22Rv1 (cell line): Measurements from ENCODE around the gene TMEM232.
A peak's percentile ranks its signal among the peaks of the same experiment; 100 is the strongest.
"Not testable (repeated sequence)": the region's sequence is repeated elsewhere in the genome, so short reads cannot be mapped to it uniquely, and the experiment has no call there.

Source experiments
- H3K27ac ChIP-seq: fragments of 450-650 bp; 2 replicates; pipeline ENCODE4 v1.5.1; 2017
- CTCF ChIP-seq: fragments of 450-650 bp; IDR thresholded peaks from 2 replicates; pipeline ENCODE4 v1.5.1; 2017; ENCODE audit warnings: mild to moderate bottlenecking
- ZFX ChIP-seq: fragments of 450-650 bp; IDR thresholded peaks from 2 replicates; pipeline ENCODE4 v1.6.1; 2017; ENCODE audit warnings: antibody characterized with exemption, borderline replicate concordance

The TMEM232 gene

DNA sequence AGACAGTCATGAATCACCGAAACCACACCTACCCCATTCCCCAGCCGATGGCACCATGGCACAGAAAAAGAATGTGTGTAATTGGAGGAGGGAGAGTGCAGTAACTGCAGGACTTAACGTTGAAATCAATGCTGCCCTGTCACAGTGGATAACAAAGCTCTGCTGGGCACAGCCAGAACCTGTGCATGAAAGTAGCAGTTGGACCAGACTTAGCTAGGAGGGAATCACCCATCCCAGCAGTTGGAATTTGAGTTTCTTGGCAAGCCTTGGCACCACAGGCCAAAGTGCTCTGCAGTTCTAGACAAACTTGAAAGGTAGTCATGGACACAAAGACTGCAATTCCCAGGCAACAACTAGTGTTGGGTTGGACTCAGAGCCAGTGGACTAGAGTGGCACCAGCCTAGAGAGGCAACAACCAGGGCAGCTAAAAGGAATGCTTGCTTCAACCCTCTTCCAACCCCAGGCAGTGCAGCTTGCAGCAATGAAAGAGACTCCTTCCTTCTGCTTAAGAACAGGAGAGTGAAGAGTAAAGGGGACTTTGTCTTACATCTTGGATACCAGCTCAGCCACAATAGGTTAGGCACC lies 19.1 kb downstream of the TMEM232 start:
- TF ChIP-seq CTCF (no peak), ZFX (no peak)

DNA sequence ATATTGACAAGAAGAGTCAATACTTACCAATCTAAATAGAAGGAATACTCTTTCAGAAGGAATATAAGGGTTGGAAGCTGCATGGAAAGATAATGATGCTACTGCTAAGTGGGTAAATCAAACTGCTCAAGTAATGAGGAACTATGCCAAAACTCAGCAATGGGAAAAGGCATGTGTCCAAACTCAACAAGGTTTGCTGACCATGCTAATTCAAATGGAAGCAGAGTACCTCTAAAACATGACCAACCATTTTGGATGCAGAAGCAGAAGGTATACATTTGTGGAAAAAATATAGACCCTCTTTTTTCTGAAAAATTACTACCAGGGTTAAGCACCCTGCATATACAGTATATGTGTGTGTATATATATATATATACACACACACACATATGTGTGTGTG lies 21.1 kb downstream of the TMEM232 start:
- no peak for TF ChIP-seq ZFX
- TF ChIP-seq CTCF = no peak
- H3K27ac ChIP-seq = no peak overlapping the region

More for the DNA sequence above, 19.1 kb downstream of the TMEM232 start:
- H3K27ac ChIP-seq = no peak overlapping the region

GRCh38 chr5:110703481-110703880 lies 23.0 kb downstream of the TMEM232 start:
- no peak overlapping the region for H3K27ac ChIP-seq
- TF ChIP-seq ZFX = no peak
- TF ChIP-seq CTCF = no peak

GRCh38 chr5:110702704-110703103 lies 23.8 kb downstream of the TMEM232 start:
- TF ChIP-seq CTCF (no peak), ZFX (no peak)
- no peak overlapping the region for H3K27ac ChIP-seq

DNA sequence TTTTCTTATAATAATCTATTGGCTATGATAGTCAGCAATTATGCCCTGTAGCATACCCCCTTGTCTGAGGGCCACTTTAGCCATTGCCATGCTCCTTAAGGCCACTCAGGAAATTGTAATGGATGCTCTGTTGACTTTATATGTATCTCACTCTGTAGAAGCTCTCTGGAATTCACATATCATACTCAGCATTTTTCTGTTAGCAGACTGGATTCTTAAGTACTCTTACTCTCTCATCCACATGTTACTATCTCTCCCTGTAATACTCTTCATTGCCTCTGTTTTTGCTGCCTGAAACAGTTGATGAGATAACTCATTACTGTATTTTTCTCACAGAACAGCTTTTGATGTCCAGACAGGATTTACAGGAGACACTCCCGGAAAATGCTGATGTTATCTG lies 24.2 kb downstream of the TMEM232 start:
- H3K27ac ChIP-seq = no peak overlapping the region
- no peak for TF ChIP-seq ZFX
- TF ChIP-seq CTCF = no peak

GRCh38 chr5:110692669-110693068 lies 33.8 kb downstream of the TMEM232 start:
- H3K27ac ChIP-seq = not testable (repeated sequence)
- TF ChIP-seq CTCF = peak; percentile 9; the same call in 1 of the 2 replicates

GRCh38 chr5:110690587-110690986 lies 35.9 kb downstream of the TMEM232 start:
- not testable (repeated sequence) for H3K27ac ChIP-seq

DNA sequence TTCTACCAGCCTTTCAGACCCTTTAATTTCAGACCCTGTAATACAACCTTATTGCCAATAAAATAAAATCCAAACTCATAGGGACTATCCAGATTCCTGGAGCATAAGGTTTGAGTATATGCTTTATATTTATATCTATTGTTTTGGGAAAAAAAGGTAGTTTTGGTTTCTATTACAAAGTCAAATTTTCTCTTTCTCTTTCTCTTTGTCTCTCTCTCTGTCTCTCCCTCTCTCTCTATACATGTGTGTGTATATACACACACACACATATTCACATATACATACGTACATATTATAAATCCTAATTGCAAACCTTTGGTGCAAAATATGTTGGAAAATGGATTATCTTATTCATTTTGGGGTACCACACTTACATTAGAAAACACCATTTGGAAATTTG lies 39.0 kb downstream of the TMEM232 start:
- TF ChIP-seq ZFX (no peak), CTCF (no peak)

More for the DNA sequence above, 39.0 kb downstream of the TMEM232 start:
- no peak overlapping the region for H3K27ac ChIP-seq
